H1 (cell line): ENCODE data around the gene RAP1B. TPM values are rescaled to one million over a fixed set of nuclear protein-coding genes. Genes with fewer than 3 reads are reported as not detected.

ENCODE experiments used
- CTCF ChIA-PET: fragments of 300-600 bp; sonication (Branson Sonifier 250); formaldehyde crosslinking; loops from one replicate; lab custom pipeline; 2021; ENCODE audit not compliant: partially characterized antibody; lab: Charles Lee
- POLR2A ChIA-PET: fragments of 300-600 bp; sonication (Branson Sonifier 250); formaldehyde crosslinking; loops from one replicate; lab custom pipeline; 2021; ENCODE audit warnings: inconsistent platforms; ENCODE audit not compliant: partially characterized antibody; lab: Charles Lee
- DNase-seq, 2 experiments: peaks; one replicate each; pipeline versions ENCODE4 v3.0.0 to v3.0.0-alpha.2; 2010 to 2022; ENCODE audit warnings: low spot score in 2 of 2, low read depth in 1 of 2, mixed read lengths in 1 of 2
- FAIRE-seq: peaks from 2 replicates; lab custom pipeline; 2011; peaks lifted over from hg19 to GRCh38; lab: Jason Lieb, UNC
- H2AFZ ChIP-seq: 2 replicates; pipeline ENCODE4 v1.8.1; 2012; ENCODE audit warnings: low read length, inconsistent platforms
- H2AK5ac ChIP-seq: 2 replicates; pipeline ENCODE4 v1.6.1; 2013; ENCODE audit warnings: low read depth, low read length
- H2BK120ac ChIP-seq: replicated peaks from 2 replicates; pipeline ENCODE3; 2013; ENCODE audit warnings: low read depth, low read length, inconsistent platforms
- H2BK12ac ChIP-seq: 2 replicates; pipeline ENCODE4 v1.6.1; 2013; ENCODE audit warnings: low read depth, low read length
- H2BK15ac ChIP-seq: 2 replicates; pipeline ENCODE4 v1.6.1; 2013; ENCODE audit warnings: low read length
- H2BK20ac ChIP-seq: 2 replicates; pipeline ENCODE4 v1.6.1; 2013; ENCODE audit warnings: low read length
- H2BK5ac ChIP-seq: 2 replicates; pipeline ENCODE4 v1.6.1; 2013; ENCODE audit warnings: low read depth, low read length
- H3K14ac ChIP-seq: 2 replicates; pipeline ENCODE4 v1.6.1; 2013; ENCODE audit warnings: inconsistent platforms; ENCODE audit not compliant: insufficient read length
- H3K18ac ChIP-seq: 2 replicates; pipeline ENCODE4 v1.6.1; 2013; ENCODE audit warnings: low read length; ENCODE audit errors: extremely low read depth
- H3K23ac ChIP-seq: 2 replicates; pipeline ENCODE4 v1.6.1; 2013; ENCODE audit warnings: inconsistent platforms; ENCODE audit not compliant: insufficient read length
- H3K23me2 ChIP-seq: 2 replicates; pipeline ENCODE4 v1.6.1; 2013; ENCODE audit warnings: low read depth, low read length
- H3K27ac ChIP-seq: 2 replicates; pipeline ENCODE4 v1.6.1; 2011; ENCODE audit warnings: low read depth, low read length, inconsistent platforms
- H3K27me3 ChIP-seq, 4 experiments: replicated peaks in 1 of 4; 1 replicate in 1 of 4; 2 replicates in 3 of 4; pipeline versions ENCODE4 v1.6.1 to v1.8.1; 2011 to 2013; ENCODE audit warnings: low read length in 3 of 4, mild to moderate bottlenecking in 3 of 4, inconsistent platforms in 2 of 4, mixed read lengths in 2 of 4, moderate library complexity in 1 of 4; ENCODE audit not compliant: control insufficient read depth in 3 of 4, insufficient read depth in 3 of 4; ENCODE audit errors: extremely low read depth in 1 of 4
- H3K36me3 ChIP-seq, 4 experiments: 2 replicates each; pipeline versions ENCODE4 v1.6.1 to v1.8.1; 2011 to 2013; ENCODE audit warnings: mild to moderate bottlenecking in 4 of 4, low read length in 3 of 4, moderate library complexity in 2 of 4, control low read depth in 1 of 4, inconsistent platforms in 1 of 4; ENCODE audit not compliant: insufficient read depth in 4 of 4, control insufficient read depth in 2 of 4
- H3K4ac ChIP-seq: replicated peaks from 2 replicates; pipeline ENCODE3; 2013; ENCODE audit warnings: low read length, low read depth, mixed read lengths, inconsistent platforms; ENCODE audit not compliant: insufficient read length
- H3K4me1 ChIP-seq, 4 experiments: replicated peaks in 1 of 4; 1 replicate in 1 of 4; 2 replicates in 3 of 4; pipeline versions ENCODE4 v1.6.1 to v1.8.1; 2011 to 2013; ENCODE audit warnings: low read length in 3 of 4, inconsistent platforms in 2 of 4, mixed read lengths in 1 of 4; ENCODE audit not compliant: insufficient read depth in 4 of 4, control insufficient read depth in 3 of 4
- H3K4me2 ChIP-seq, 2 experiments: 2 replicates each; pipeline versions ENCODE4 v1.6.1 to v1.8.1; 2011 to 2013; ENCODE audit warnings: low read depth in 2 of 2, low read length in 2 of 2, control low read depth in 1 of 2, inconsistent platforms in 1 of 2, mild to moderate bottlenecking in 1 of 2; ENCODE audit not compliant: insufficient read depth in 1 of 2
- H3K4me3 ChIP-seq, 4 experiments: fragments of 200-600, 300-600 bp in 1 of 4; sonication (generic), shearing (Covaris generic), sonication (Bioruptor Twin) in 1 of 4; 2 replicates each; pipeline versions ENCODE4 v1.5.1 to v1.8.1; 2011 to 2016; ENCODE audit warnings: low read length in 4 of 4, low read depth in 3 of 4, control low read depth in 2 of 4, inconsistent platforms in 2 of 4, mild to moderate bottlenecking in 2 of 4, mixed read lengths in 1 of 4, moderate library complexity in 1 of 4; ENCODE audit not compliant: insufficient read depth in 2 of 4; ENCODE audit errors: extremely low read depth in 1 of 4
- H3K56ac ChIP-seq: replicated peaks from 2 replicates; pipeline ENCODE3; 2013; ENCODE audit warnings: low read depth, mild to moderate bottlenecking, mixed read lengths, low read length, inconsistent platforms; ENCODE audit not compliant: insufficient read length
- H3K79me1 ChIP-seq: 2 replicates; pipeline ENCODE4 v1.6.1; 2013; ENCODE audit warnings: low read depth, low read length, control low read depth
- H3K79me2 ChIP-seq, 2 experiments: 2 replicates each; pipeline versions ENCODE4 v1.6.1 to v1.8.1; 2012 to 2013; ENCODE audit warnings: low read length in 2 of 2, mild to moderate bottlenecking in 2 of 2, inconsistent platforms in 1 of 2; ENCODE audit not compliant: insufficient read depth in 2 of 2, control insufficient read depth in 1 of 2
- H3K9ac ChIP-seq, 4 experiments: replicated peaks in 1 of 4; 1 replicate in 1 of 4; 2 replicates in 3 of 4; pipeline versions ENCODE4 v1.6.1 to v1.8.1; 2011 to 2013; ENCODE audit warnings: low read depth in 3 of 4, low read length in 3 of 4, control low read depth in 2 of 4, mild to moderate bottlenecking in 2 of 4, moderate library complexity in 2 of 4, inconsistent platforms in 1 of 4; ENCODE audit errors: extremely low read depth in 1 of 4
- H3K9me3 ChIP-seq, 2 experiments: 2 replicates each; pipeline versions ENCODE4 v1.6.1 to v1.8.1; 2012 to 2013; ENCODE audit warnings: mild to moderate bottlenecking in 2 of 2, moderate library complexity in 2 of 2, control low read depth in 1 of 2, inconsistent platforms in 1 of 2, low read depth in 1 of 2, low read length in 1 of 2, mixed read lengths in 1 of 2; ENCODE audit not compliant: insufficient read depth in 2 of 2
- H4K20me1 ChIP-seq, 2 experiments: replicated peaks in 1 of 2; 2 replicates each; pipeline versions ENCODE3 to v1.8.1; 2011 to 2013; ENCODE audit warnings: inconsistent platforms in 2 of 2, low read length in 2 of 2, mild to moderate bottlenecking in 1 of 2; ENCODE audit not compliant: insufficient read depth in 2 of 2, control insufficient read depth in 1 of 2
- H4K5ac ChIP-seq: 2 replicates; pipeline ENCODE4 v1.6.1; 2013; ENCODE audit warnings: low read length, low read depth, mixed read lengths, inconsistent platforms; ENCODE audit not compliant: insufficient read length
- H4K8ac ChIP-seq: 2 replicates; pipeline ENCODE4 v1.8.0; 2013; ENCODE audit warnings: mild to moderate bottlenecking, moderate library complexity, low read length, inconsistent platforms; ENCODE audit not compliant: insufficient read depth; ENCODE audit errors: extremely low read depth
- H4K91ac ChIP-seq: replicated peaks from 2 replicates; pipeline ENCODE3; 2013; ENCODE audit warnings: low read length, mixed read lengths, inconsistent platforms; ENCODE audit not compliant: insufficient read length
- BACH1 ChIP-seq: IDR thresholded peaks from 2 replicates; pipeline ENCODE4 v1.6.1; 2012; ENCODE audit warnings: low read length, improper control_type of control experiment
- HDAC2 ChIP-seq, 2 experiments: fragments of 300-600 bp in 1 of 2; sonication (generic) in 1 of 2; IDR thresholded peaks; 2 replicates each; pipeline ENCODE4 v1.6.1; 2011 to 2012; ENCODE audit warnings: low read depth in 2 of 2, low read length in 2 of 2, mild to moderate bottlenecking in 2 of 2, moderate library complexity in 2 of 2, borderline replicate concordance in 1 of 2, inconsistent platforms in 1 of 2
- JUND ChIP-seq: IDR thresholded peaks from 2 replicates; pipeline ENCODE4 v1.6.1; 2011; ENCODE audit warnings: mild to moderate bottlenecking, improper control_type of control experiment, low read length
- RXRA ChIP-seq: IDR thresholded peaks from 2 replicates; pipeline ENCODE4 v1.6.1; 2011; ENCODE audit warnings: low read depth, mild to moderate bottlenecking, low read length, moderate library complexity; ENCODE audit not compliant: insufficient read depth
- WGBS, 2 experiments: shearing (Covaris generic) in 1 of 2; methylation state at CpG; one replicate each; pipeline versions ENCODE4 v1.1.6 to v1.1.7; 2013 to 2015; ENCODE audit warnings: low lambda C conversion rate in 2 of 2, mixed read lengths in 2 of 2, inconsistent platforms in 1 of 2, low coverage in 1 of 2, missing lambda C conversion rate in 1 of 2; ENCODE audit not compliant: insufficient replicate concordance in 2 of 2, insufficient coverage in 1 of 2, insufficient read length in 1 of 2; ENCODE audit errors: extremely low coverage in 1 of 2, missing lambda C conversion rate in 1 of 2; 5-methylcytosine and 5-hydroxymethylcytosine counted together
- polyA plus RNA-seq, 7 experiments: library from polyadenylated mRNA; depleted of rRNA in 3 of 7; stranded (reverse) in 5 of 7; unstranded in 2 of 7; fragments of >200 nt in 5 of 7; fragments of 200-250 nt in 2 of 7; gene quantifications; 1 replicate in 5 of 7; 2 replicates in 1 of 7; 4 replicates in 1 of 7; pipeline versions ENCODE4 v1.2.1 to v1.2.3, GENCODE V29; 2011 to 2013; ENCODE audit warnings: missing spikeins in 2 of 7, mixed read lengths in 2 of 7
- total RNA-seq: library from RNA; stranded (reverse); fragmentation: NEBNext Ultra II Directional; extraction: Animal tissue kit (Norgen Biotek cat#: 25700); gene quantifications from 2 replicates; pipeline ENCODE4 v1.2.1, GENCODE V29; 2021

RAP1B gene
- total and polyA plus RNA-seq, 2 of the 8 experiments (the other 6 are each of a cell fraction or from before 2014, with no cell fraction given), result 61.4 to 112 TPM

DNA sequence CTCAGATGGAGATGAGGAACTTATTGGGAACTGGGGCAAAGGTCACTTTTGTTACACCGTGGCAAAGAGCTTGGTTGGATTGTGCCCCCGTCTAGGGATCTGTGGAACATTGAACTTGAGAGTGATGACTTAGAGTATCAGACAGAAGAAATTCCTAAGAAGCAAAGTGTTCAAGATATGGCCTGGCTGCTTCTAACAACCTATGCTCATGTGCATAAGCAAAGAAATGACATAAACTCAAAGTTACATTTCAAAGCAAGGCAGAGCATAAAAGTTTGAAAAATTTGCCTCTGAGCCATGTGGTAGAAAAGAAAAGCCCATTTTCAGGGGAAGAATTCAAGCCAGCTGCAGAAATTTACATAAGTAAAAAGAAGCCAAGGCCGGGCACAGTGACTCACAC is 21.5 kb upstream of the RAP1B start:
- 94% methylated on average over 3 of the region's 3 CpGs; no CpG with 5 or more reads in 1 of the 2 experiments for WGBS, 2 experiments
- H3K79me1 ChIP-seq, result no peaks in the 10 kb centered on the region
- no peak overlapping the region for H4K91ac ChIP-seq
- CTCF ChIA-PET, result no interaction called here
- no peaks in the 10 kb centered on the region for H4K20me1 ChIP-seq
- no peaks in the 10 kb centered on the region; a peak in 1 of 8 replicates for H3K36me3 ChIP-seq
- H3K4ac ChIP-seq, result no peak overlapping the region
- H3K4me1 ChIP-seq, result peaks cover 0 to 3% (median 0%) of the 10 kb centered on the region in 4 experiments; a peak in 1 of 7 replicates
- no peak overlapping the region for H2BK12ac ChIP-seq
- H2BK15ac ChIP-seq, result no peak overlapping the region
- no peaks in the 10 kb centered on the region for H3K79me2 ChIP-seq
- no peak overlapping the region for H3K4me3 ChIP-seq
- no peak overlapping the region for H4K8ac ChIP-seq
- no peak overlapping the region for H3K4me2 ChIP-seq
- H4K5ac ChIP-seq, result no peak overlapping the region
- no peak overlapping the region for H3K23ac ChIP-seq
- no peaks in the 10 kb centered on the region for H3K23me2 ChIP-seq
- no peak overlapping the region for H3K27ac ChIP-seq
- H2BK120ac ChIP-seq, result no peak overlapping the region
- no peak overlapping the region for H2AK5ac ChIP-seq
- FAIRE-seq (no peak), DNase-seq (no peak)
- H3K14ac ChIP-seq, result no peak overlapping the region
- H3K9ac ChIP-seq, result no peak overlapping the region
- POLR2A ChIA-PET, result no interaction called here
- H2AFZ ChIP-seq, result no peak overlapping the region
- no peak overlapping the region for H3K56ac ChIP-seq
- peaks cover 16 to 18% of the 10 kb centered on the region in 2 experiments for H3K9me3 ChIP-seq
- H2BK5ac ChIP-seq, result no peak overlapping the region
- no peak overlapping the region for H2BK20ac ChIP-seq
- no peaks in the 10 kb centered on the region; a peak in 1 of 7 replicates for H3K27me3 ChIP-seq
- no peak overlapping the region for H3K18ac ChIP-seq
- TF ChIP-seq HDAC2 (IDR thresholded peaks at IDR 0.05; ENCODE audit: borderline replicate concordance in 1 of 2, low read depth in 2 of 2, low read length in 2 of 2) (no peak), RXRA (no peak), BACH1 (no peak), JUND (no peak)
